HepG2 (cell line): ENCODE results near the gene PSMD1. TPM values are rescaled to one million over a fixed set of nuclear protein-coding genes. Genes with fewer than 3 reads are reported as not detected.

Source experiments
- CHD4 ChIP-seq: fragments of 200-600 bp; sonication (generic); IDR thresholded peaks from 2 replicates; pipeline ENCODE4 v1.7.0; 2017; ENCODE audit warnings: mild to moderate bottlenecking, low read length, borderline replicate concordance
- DMAP1 ChIP-seq: IDR thresholded peaks from 2 replicates; pipeline ENCODE4 v1.6.1; 2016
- DPF2 ChIP-seq: sonication (generic); formaldehyde crosslinking; IDR thresholded peaks from 2 replicates; pipeline ENCODE4 v1.4.0; 2020; ENCODE audit warnings: mild to moderate bottlenecking, low read depth, missing genetic modification reagents, borderline replicate concordance
- GATAD2A ChIP-seq: IDR thresholded peaks from 2 replicates; pipeline ENCODE4 v1.6.1; 2016
- PCBP1 ChIP-seq: fragments of 200-400 bp; formaldehyde crosslinking; IDR thresholded peaks from 2 replicates; pipeline ENCODE4 v1.6.1; 2017; ENCODE audit warnings: mild to moderate bottlenecking, low read depth, low read length, borderline replicate concordance
- SALL1 ChIP-seq: sonication (generic); formaldehyde crosslinking; IDR thresholded peaks from 2 replicates; pipeline ENCODE4 v1.8.0; 2022; ENCODE audit warnings: mild to moderate bottlenecking, missing genetic modification reagents
- SMARCC2 ChIP-seq: fragments of 450-650 bp; IDR thresholded peaks from 2 replicates; pipeline ENCODE4 v1.6.1; 2017; ENCODE audit warnings: antibody characterized with exemption, mild to moderate bottlenecking
- SOX5 ChIP-seq: IDR thresholded peaks from 2 replicates; pipeline ENCODE4 v1.6.1; 2016; ENCODE audit warnings: borderline replicate concordance
- ZFP36L1 ChIP-seq: sonication (generic); formaldehyde crosslinking; IDR thresholded peaks from 2 replicates; pipeline ENCODE4 v1.8.0; 2022; ENCODE audit warnings: mild to moderate bottlenecking, missing genetic modification reagents, moderate library complexity
- ZNF101 ChIP-seq: sonication (generic); formaldehyde crosslinking; IDR thresholded peaks from 2 replicates; pipeline ENCODE4 v1.4.0; 2020; ENCODE audit warnings: mild to moderate bottlenecking, low read depth, missing genetic modification reagents, borderline replicate concordance
- ZNF331 ChIP-seq: sonication (generic); formaldehyde crosslinking; IDR thresholded peaks from 2 replicates; pipeline ENCODE4 v1.4.0; 2020; ENCODE audit warnings: missing genetic modification reagents
- ZNF350 ChIP-seq: sonication (generic); formaldehyde crosslinking; IDR thresholded peaks from 2 replicates; pipeline ENCODE4 v1.4.0; 2020; ENCODE audit warnings: mild to moderate bottlenecking, low read depth, missing genetic modification reagents, borderline replicate concordance
- ZNF441 ChIP-seq: sonication (generic); formaldehyde crosslinking; IDR thresholded peaks from 2 replicates; pipeline ENCODE4 v1.7.0; 2021; ENCODE audit warnings: missing genetic modification reagents, borderline replicate concordance
- ZNF724P ChIP-seq: sonication (generic); formaldehyde crosslinking; IDR thresholded peaks from 2 replicates; pipeline ENCODE4 v1.8.0; 2022; ENCODE audit warnings: missing genetic modification reagents, borderline replicate concordance
- polyA plus RNA-seq, 8 experiments: library from polyadenylated mRNA; depleted of rRNA in 3 of 8; stranded (reverse) in 7 of 8; unstranded in 1 of 8; fragments of >200 nt; fragmentation: Illumina TruSeq in 4 of 8; extraction: Trizol in 4 of 8; gene quantifications; 2 replicates each; pipeline versions ENCODE4 v1.2.1 to v1.2.3, GENCODE V29; 2011 to 2016; ENCODE audit warnings: low read depth in 4 of 8, missing spikeins in 1 of 8, mixed read lengths in 1 of 8; ENCODE audit not compliant: insufficient read depth in 1 of 8
- total RNA-seq, 5 experiments: library from RNA; depleted of rRNA; stranded (reverse); fragments of >200 nt; fragmentation: Illumina TruSeq; extraction: Trizol; gene quantifications; 2 replicates each; pipeline ENCODE4 v1.2.3, GENCODE V29; 2016; ENCODE audit warnings: low read depth in 1 of 5
- TF ChIP-seq, protein P1 (sequence below): IDR thresholded peaks from 2 replicates; pipeline ENCODE4 v1.6.1; 2016; ENCODE audit warnings: low read depth, borderline replicate concordance
- TF ChIP-seq, protein P2 (sequence below): sonication (generic); formaldehyde crosslinking; conservative IDR thresholded peaks from 2 replicates; pipeline ENCODE4 v1.8.1; 2023; ENCODE audit warnings: missing genetic modification reagents
- TF ChIP-seq, protein P3 (sequence below), 2 experiments: sonication (generic) in 1 of 2; formaldehyde crosslinking in 1 of 2; IDR thresholded peaks; 2 replicates each; pipeline versions ENCODE4 v1.4.0 to v1.6.1; 2018 to 2020; ENCODE audit warnings: missing genetic modification reagents in 2 of 2, borderline replicate concordance in 1 of 2, low read depth in 1 of 2, mild to moderate bottlenecking in 1 of 2, missing biosample characterization in 1 of 2
- TF ChIP-seq, protein P4 (sequence below): sonication (generic); formaldehyde crosslinking; IDR thresholded peaks from 2 replicates; pipeline ENCODE4 v1.5.0; 2020; ENCODE audit warnings: missing genetic modification reagents, mild to moderate bottlenecking, borderline replicate concordance
- TF ChIP-seq, protein P5 (sequence below): IDR thresholded peaks from 2 replicates; pipeline ENCODE4 v1.6.1; 2016; ENCODE audit warnings: missing genetic modification reagents, missing compliant biosample characterization
- TF ChIP-seq, protein P6 (sequence below): IDR thresholded peaks from 2 replicates; pipeline ENCODE4 v1.6.1; 2016; ENCODE audit warnings: mild to moderate bottlenecking

PSMD1 gene
- total and polyA plus RNA-seq, 2 of the 13 experiments (the other 11 are each of a cell fraction or from before 2014, with no cell fraction given), result 136 to 191 TPM

DNA sequence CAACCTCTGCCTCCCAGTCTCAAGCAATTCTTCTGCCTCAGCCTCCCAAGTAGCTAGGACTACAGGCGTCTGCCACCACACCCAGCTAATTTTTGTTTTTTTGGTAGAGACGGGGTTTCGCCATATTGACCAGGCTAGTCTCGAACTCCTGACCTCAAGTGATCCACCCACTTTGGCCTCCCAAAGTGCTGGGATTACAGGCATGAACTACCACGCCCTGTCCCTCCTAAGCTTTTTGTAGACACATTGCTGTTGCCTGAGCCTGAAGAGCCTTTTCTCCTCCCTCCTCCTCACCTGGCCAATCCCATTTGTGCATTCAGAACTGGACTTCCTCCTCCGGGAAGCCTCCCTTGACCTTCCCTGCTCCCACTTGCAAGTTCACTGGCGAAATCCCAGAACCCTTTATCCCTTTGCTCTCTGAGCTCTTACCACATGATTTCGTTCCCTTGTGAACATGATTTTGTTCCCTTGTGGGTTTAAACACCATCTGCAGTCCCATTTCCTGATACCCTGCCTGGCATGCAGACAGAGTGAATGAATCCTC is 16.8 kb upstream of the PSMD1 start (continued):
- TF ChIP-seq, protein P1, sequence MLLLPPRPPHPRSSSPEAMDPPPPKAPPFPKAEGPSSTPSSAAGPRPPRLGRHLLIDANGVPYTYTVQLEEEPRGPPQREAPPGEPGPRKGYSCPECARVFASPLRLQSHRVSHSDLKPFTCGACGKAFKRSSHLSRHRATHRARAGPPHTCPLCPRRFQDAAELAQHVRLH (CRISPR knock-in tag), result peak; percentile 34; the same call in 1 of the 2 replicates
- TF ChIP-seq, protein P2, sequence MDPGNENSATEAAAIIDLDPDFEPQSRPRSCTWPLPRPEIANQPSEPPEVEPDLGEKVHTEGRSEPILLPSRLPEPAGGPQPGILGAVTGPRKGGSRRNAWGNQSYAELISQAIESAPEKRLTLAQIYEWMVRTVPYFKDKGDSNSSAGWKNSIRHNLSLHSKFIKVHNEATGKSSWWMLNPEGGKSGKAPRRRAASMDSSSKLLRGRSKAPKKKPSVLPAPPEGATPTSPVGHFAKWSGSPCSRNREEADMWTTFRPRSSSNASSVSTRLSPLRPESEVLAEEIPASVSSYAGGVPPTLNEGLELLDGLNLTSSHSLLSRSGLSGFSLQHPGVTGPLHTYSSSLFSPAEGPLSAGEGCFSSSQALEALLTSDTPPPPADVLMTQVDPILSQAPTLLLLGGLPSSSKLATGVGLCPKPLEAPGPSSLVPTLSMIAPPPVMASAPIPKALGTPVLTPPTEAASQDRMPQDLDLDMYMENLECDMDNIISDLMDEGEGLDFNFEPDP (CRISPR knock-in tag), result no peak
- peak; percentile 29; the same call in 1 of the 2 replicates for TF ChIP-seq DPF2
- TF ChIP-seq, protein P3, sequence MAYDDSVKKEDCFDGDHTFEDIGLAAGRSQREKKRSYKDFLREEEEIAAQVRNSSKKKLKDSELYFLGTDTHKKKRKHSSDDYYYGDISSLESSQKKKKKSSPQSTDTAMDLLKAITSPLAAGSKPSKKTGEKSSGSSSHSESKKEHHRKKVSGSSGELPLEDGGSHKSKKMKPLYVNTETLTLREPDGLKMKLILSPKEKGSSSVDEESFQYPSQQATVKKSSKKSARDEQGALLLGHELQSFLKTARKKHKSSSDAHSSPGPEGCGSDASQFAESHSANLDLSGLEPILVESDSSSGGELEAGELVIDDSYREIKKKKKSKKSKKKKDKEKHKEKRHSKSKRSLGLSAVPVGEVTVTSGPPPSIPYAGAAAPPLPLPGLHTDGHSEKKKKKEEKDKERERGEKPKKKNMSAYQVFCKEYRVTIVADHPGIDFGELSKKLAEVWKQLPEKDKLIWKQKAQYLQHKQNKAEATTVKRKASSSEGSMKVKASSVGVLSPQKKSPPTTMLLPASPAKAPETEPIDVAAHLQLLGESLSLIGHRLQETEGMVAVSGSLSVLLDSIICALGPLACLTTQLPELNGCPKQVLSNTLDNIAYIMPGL (CRISPR knock-in tag; IDR thresholded peaks at IDR 0.05; ENCODE audit: borderline replicate concordance in 1 of 2, low read depth in 1 of 2), result 0 out of 4 replicates have a peak, but pooled peaks of 1 of the 2 experiments have one; percentile 25
- TF ChIP-seq ZNF724P (CRISPR knock-in tag), result no peak
- peak; percentile 63; the same call in 1 of the 2 replicates for TF ChIP-seq SOX5 (CRISPR knock-in tag)
- 0 out of 2 replicates have a peak, but pooled peaks have one; percentile 17 for TF ChIP-seq DMAP1
- no peak for TF ChIP-seq ZFP36L1 (CRISPR knock-in tag)
- TF ChIP-seq, protein P4, sequence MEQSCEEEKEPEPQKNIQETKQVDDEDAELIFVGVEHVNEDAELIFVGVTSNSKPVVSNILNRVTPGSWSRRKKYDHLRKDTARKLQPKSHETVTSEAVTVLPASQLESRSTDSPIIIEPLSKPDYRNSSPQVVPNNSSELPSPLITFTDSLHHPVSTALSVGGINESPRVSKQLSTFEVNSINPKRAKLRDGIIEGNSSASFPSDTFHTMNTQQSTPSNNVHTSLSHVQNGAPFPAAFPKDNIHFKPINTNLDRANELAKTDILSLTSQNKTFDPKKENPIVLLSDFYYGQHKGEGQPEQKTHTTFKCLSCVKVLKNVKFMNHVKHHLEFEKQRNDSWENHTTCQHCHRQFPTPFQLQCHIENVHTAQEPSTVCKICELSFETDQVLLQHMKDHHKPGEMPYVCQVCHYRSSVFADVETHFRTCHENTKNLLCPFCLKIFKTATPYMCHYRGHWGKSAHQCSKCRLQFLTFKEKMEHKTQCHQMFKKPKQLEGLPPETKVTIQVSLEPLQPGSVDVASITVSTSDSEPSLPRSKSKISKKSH (CRISPR knock-in tag), result no peak
- TF ChIP-seq PCBP1, result no peak
- TF ChIP-seq, protein P5, sequence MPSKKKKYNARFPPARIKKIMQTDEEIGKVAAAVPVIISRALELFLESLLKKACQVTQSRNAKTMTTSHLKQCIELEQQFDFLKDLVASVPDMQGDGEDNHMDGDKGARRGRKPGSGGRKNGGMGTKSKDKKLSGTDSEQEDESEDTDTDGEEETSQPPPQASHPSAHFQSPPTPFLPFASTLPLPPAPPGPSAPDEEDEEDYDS, result peak; percentile 71; the same call in 1 of the 2 replicates
- 0 out of 2 replicates have a peak, but pooled peaks have one; percentile 9 for TF ChIP-seq ZNF350 (CRISPR knock-in tag)
- no peak for TF ChIP-seq ZNF441
- TF ChIP-seq, protein P6, sequence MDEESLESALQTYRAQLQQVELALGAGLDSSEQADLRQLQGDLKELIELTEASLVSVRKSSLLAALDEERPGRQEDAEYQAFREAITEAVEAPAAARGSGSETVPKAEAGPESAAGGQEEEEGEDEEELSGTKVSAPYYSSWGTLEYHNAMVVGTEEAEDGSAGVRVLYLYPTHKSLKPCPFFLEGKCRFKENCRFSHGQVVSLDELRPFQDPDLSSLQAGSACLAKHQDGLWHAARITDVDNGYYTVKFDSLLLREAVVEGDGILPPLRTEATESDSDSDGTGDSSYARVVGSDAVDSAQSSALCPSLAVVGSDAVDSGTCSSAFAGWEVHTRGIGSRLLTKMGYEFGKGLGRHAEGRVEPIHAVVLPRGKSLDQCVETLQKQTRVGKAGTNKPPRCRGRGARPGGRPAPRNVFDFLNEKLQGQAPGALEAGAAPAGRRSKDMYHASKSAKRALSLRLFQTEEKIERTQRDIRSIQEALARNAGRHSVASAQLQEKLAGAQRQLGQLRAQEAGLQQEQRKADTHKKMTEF (CRISPR knock-in tag), result peak; percentile 79
- no peak for TF ChIP-seq ZNF101 (CRISPR knock-in tag)
- 0 out of 2 replicates have a peak, but pooled peaks have one; percentile 27 for TF ChIP-seq GATAD2A (CRISPR knock-in tag)
- peak; percentile 81 for TF ChIP-seq CHD4
- TF ChIP-seq SALL1 (CRISPR knock-in tag), result peak; percentile 71
- TF ChIP-seq ZNF331 (CRISPR knock-in tag), result peak; percentile 38; the same call in 1 of the 2 replicates
- TF ChIP-seq SMARCC2, result no peak
